SK-N-SH treated with all-trans-retinoic acid at 6 μM for 48 hours (cell line): ENCODE results near the gene CNPY1.

Source experiments
- ATAC-seq: fragments of 200-7000 bp; cut with Tn5 transposase; 3 replicates; pipeline ENCODE4 v1.9.1; 2020; ENCODE audit warnings: mild to moderate bottlenecking, moderate library complexity
- ARNTL ChIP-seq: fragments of 450-650 bp; formaldehyde crosslinking; IDR thresholded peaks from 2 replicates; pipeline ENCODE4 v1.5.0; 2020; ENCODE audit warnings: low read depth, mild to moderate bottlenecking, moderate library complexity, borderline replicate concordance
- BACH2 ChIP-seq: fragments of 250-450 bp; sonication (Bioruptor Pico); IDR thresholded peaks from 2 replicates; pipeline ENCODE4 v1.9.0; 2021; ENCODE audit warnings: mild to moderate bottlenecking, borderline replicate concordance
- CREB5 ChIP-seq: fragments of 250-450 bp; sonication (Bioruptor Pico); IDR thresholded peaks from 2 replicates; pipeline ENCODE4 v1.5.1; 2020; ENCODE audit warnings: low read depth, mild to moderate bottlenecking, moderate library complexity
- CSDC2 ChIP-seq: fragments of 250-450 bp; sonication (Bioruptor Pico); IDR thresholded peaks from 2 replicates; pipeline ENCODE4 v1.5.0; 2020; ENCODE audit warnings: mild to moderate bottlenecking, moderate library complexity
- ESRRG ChIP-seq: fragments of 250-450 bp; sonication (Bioruptor Pico); IDR thresholded peaks from 2 replicates; pipeline ENCODE4 v1.6.1; 2021; ENCODE audit warnings: mild to moderate bottlenecking
- GLIS3 ChIP-seq: fragments of 250-450 bp; sonication (Bioruptor Pico); IDR thresholded peaks from 2 replicates; pipeline ENCODE4 v1.5.0; 2020; ENCODE audit warnings: mild to moderate bottlenecking, moderate library complexity
- ISL1 ChIP-seq: fragments of 250-450 bp; sonication (Bioruptor Pico); IDR thresholded peaks from 2 replicates; pipeline ENCODE4 v2.1.2; 2022; ENCODE audit warnings: mild to moderate bottlenecking, moderate library complexity
- OSR1 ChIP-seq: fragments of 250-450 bp; sonication (Bioruptor Pico); IDR thresholded peaks from 2 replicates; pipeline ENCODE4 v1.8.0; 2022; ENCODE audit warnings: moderate library complexity, mild to moderate bottlenecking, inconsistent platforms
- POU6F1 ChIP-seq: fragments of 250-450 bp; sonication (Bioruptor Pico); IDR thresholded peaks from 2 replicates; pipeline ENCODE4 v1.8.0; 2021; ENCODE audit warnings: low read depth, mild to moderate bottlenecking, moderate library complexity, borderline replicate concordance
- PPARA ChIP-seq: fragments of 250-450 bp; sonication (Bioruptor Pico); IDR thresholded peaks from 2 replicates; pipeline ENCODE4 v1.5.0; 2020; ENCODE audit warnings: mild to moderate bottlenecking, borderline replicate concordance
- RARB ChIP-seq: fragments of 250-450 bp; sonication (Bioruptor Pico); IDR thresholded peaks from 2 replicates; pipeline ENCODE4 v1.8.0; 2021; ENCODE audit warnings: mild to moderate bottlenecking, moderate library complexity
- SNAI2 ChIP-seq: fragments of 250-450 bp; sonication (Bioruptor Pico); IDR thresholded peaks from 2 replicates; pipeline ENCODE4 v1.5.0; 2020; ENCODE audit warnings: mild to moderate bottlenecking, moderate library complexity
- TCF4 ChIP-seq: fragments of 250-450 bp; sonication (Bioruptor Pico); IDR thresholded peaks from 2 replicates; pipeline ENCODE4 v1.8.0; 2021; ENCODE audit warnings: mild to moderate bottlenecking, moderate library complexity, borderline replicate concordance
- TOX ChIP-seq: fragments of 250-450 bp; sonication (Bioruptor Pico); IDR thresholded peaks from 2 replicates; pipeline ENCODE4 v1.8.0; 2021; ENCODE audit warnings: mild to moderate bottlenecking, moderate library complexity, borderline replicate concordance
- TSHZ2 ChIP-seq: fragments of 250-450 bp; sonication (Bioruptor Pico); IDR thresholded peaks from 2 replicates; pipeline ENCODE4 v1.5.0; 2020; ENCODE audit warnings: mild to moderate bottlenecking, moderate library complexity
- ZC3H10 ChIP-seq: fragments of 250-450 bp; sonication (Bioruptor Pico); IDR thresholded peaks from 2 replicates; pipeline ENCODE4 v1.5.1; 2021; ENCODE audit warnings: mild to moderate bottlenecking, moderate library complexity
- ZFP3 ChIP-seq: fragments of 250-450 bp; sonication (Bioruptor Pico); IDR thresholded peaks from 2 replicates; pipeline ENCODE4 v1.5.0; 2020; ENCODE audit warnings: mild to moderate bottlenecking, moderate library complexity
- ZFP30 ChIP-seq: fragments of 450-650 bp; formaldehyde crosslinking; IDR thresholded peaks from 2 replicates; pipeline ENCODE4 v1.5.0; 2022; ENCODE audit warnings: mild to moderate bottlenecking, moderate library complexity
- ZNF565 ChIP-seq: fragments of 450-650 bp; formaldehyde crosslinking; conservative IDR thresholded peaks from 2 replicates; pipeline ENCODE4 v1.5.0; 2020; ENCODE audit warnings: low read depth, mild to moderate bottlenecking, moderate library complexity
- ZNF70 ChIP-seq: fragments of 450-650 bp; formaldehyde crosslinking; IDR thresholded peaks from 2 replicates; pipeline ENCODE4 v1.5.0; 2020; ENCODE audit warnings: mild to moderate bottlenecking, moderate library complexity
- ZNF8 ChIP-seq: fragments of 450-650 bp; formaldehyde crosslinking; IDR thresholded peaks from 2 replicates; pipeline ENCODE4 v1.5.0; 2020; ENCODE audit warnings: mild to moderate bottlenecking, moderate library complexity

The CNPY1 gene

GRCh38 chr7:155579565-155579964 is 33.2 kb upstream of the CNPY1 start (continued):
- no peak for TF ChIP-seq POU6F1 (CRISPR knock-in tag)
- no peak for TF ChIP-seq ZFP30
- no peak for TF ChIP-seq ISL1 (CRISPR knock-in tag)
- no peak for TF ChIP-seq ARNTL (CRISPR knock-in tag)

- no peak for TF ChIP-seq SNAI2 (CRISPR knock-in tag)
- TF ChIP-seq ZNF70 (CRISPR knock-in tag): no peak
- TF ChIP-seq RARB: no peak
- no peak for TF ChIP-seq TOX (CRISPR knock-in tag)
- TF ChIP-seq BACH2 (CRISPR knock-in tag): no peak
- no peak for TF ChIP-seq ZC3H10 (CRISPR knock-in tag)
- TF ChIP-seq TSHZ2: no peak
- TF ChIP-seq ESRRG (CRISPR knock-in tag): no peak
- TF ChIP-seq CREB5 (CRISPR knock-in tag): no peak
- TF ChIP-seq PPARA (CRISPR knock-in tag): no peak
- no peak for ATAC-seq
Observed at GRCh38 chr7:155578016-155578415, 31.7 kb upstream of the CNPY1 start.

- ATAC-seq: no peak
- TF ChIP-seq ARNTL (CRISPR knock-in tag) (no peak), PPARA (CRISPR knock-in tag) (no peak), ZFP3 (CRISPR knock-in tag) (no peak), RARB (no peak), POU6F1 (CRISPR knock-in tag) (no peak), ZNF8 (no peak), BACH2 (CRISPR knock-in tag) (no peak), OSR1 (CRISPR knock-in tag) (no peak), TOX (CRISPR knock-in tag) (no peak), TCF4 (CRISPR knock-in tag) (no peak), CSDC2 (no peak), GLIS3 (CRISPR knock-in tag) (no peak), SNAI2 (CRISPR knock-in tag) (no peak)
Observed at GRCh38 chr7:155577509-155577905, 31.1 kb upstream of the CNPY1 start.

GRCh38 chr7:155576900-155577508 is 30.6 kb upstream of the CNPY1 start:
- TF ChIP-seq OSR1 (CRISPR knock-in tag) (no peak), ESRRG (CRISPR knock-in tag) (no peak), ZNF565 (CRISPR knock-in tag) (no peak)
- no peak for ATAC-seq
